A549 (cell line): ENCODE measurements around the gene TRIM7.

ENCODE experiments used
- CBX2 ChIP-seq: fragments of 200-600 bp; sonication (generic); IDR thresholded peaks from 2 replicates; pipeline ENCODE4 v1.6.1; 2016; ENCODE audit warnings: low read depth, mild to moderate bottlenecking, borderline replicate concordance
- FOXS1 ChIP-seq: fragments of 250-450 bp; sonication (Bioruptor Pico); IDR thresholded peaks from 2 replicates; pipeline ENCODE4 v1.5.0; 2020; ENCODE audit warnings: mild to moderate bottlenecking, moderate library complexity
- KDM5A ChIP-seq: fragments of 200-600 bp; sonication (generic); IDR thresholded peaks from 2 replicates; pipeline ENCODE4 v1.6.1; 2016; ENCODE audit warnings: antibody characterized with exemption, mild to moderate bottlenecking
- MYC ChIP-seq: IDR thresholded peaks from 2 replicates; pipeline ENCODE4 v1.6.1; 2012; ENCODE audit warnings: mild to moderate bottlenecking, inconsistent platforms, low read length, improper control_type of control experiment, borderline replicate concordance
- POLR2A ChIP-seq: IDR thresholded peaks from 2 replicates; pipeline ENCODE4 v1.6.1; 2012; ENCODE audit warnings: mild to moderate bottlenecking, low read length
- POLR2AphosphoS2 ChIP-seq: conservative IDR thresholded peaks from 2 replicates; pipeline ENCODE4 v1.6.1; 2012; ENCODE audit warnings: low read length, improper control_type of control experiment, inconsistent platforms
- TF ChIP-seq, protein P1 (sequence below): fragments of >200 bp; sonication (Bioruptor Twin); formaldehyde crosslinking; IDR thresholded peaks from 3 replicates; pipeline ENCODE4 v1.5.1; 2016
- TF ChIP-seq, protein P2 (sequence below): fragments of 200-600 bp; sonication (generic); IDR thresholded peaks from 2 replicates; pipeline ENCODE4 v1.6.1; 2016; ENCODE audit warnings: antibody characterized with exemption, mild to moderate bottlenecking, moderate library complexity

DNA sequence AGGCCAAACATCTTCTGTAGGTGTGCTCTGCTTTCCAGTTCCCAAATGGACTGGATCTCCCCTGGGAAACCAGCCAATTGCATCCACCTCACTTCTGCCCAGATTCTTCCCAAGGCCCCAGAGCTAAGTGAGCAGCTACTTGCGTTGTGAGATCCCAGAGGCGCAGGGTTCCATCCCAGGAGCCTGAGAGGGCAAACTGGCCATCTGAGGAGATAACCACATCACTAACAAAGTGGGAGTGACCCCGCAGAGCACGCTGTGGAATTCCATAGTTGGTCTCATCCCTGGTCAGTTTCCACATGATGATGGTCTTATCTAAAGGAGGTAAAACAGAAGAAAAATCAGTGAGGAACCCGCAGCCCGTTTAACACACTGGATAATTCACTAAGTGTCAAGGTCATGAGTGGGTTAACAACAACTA, 37.0 kb upstream of the TRIM7 start:
- TF ChIP-seq, protein P1, sequence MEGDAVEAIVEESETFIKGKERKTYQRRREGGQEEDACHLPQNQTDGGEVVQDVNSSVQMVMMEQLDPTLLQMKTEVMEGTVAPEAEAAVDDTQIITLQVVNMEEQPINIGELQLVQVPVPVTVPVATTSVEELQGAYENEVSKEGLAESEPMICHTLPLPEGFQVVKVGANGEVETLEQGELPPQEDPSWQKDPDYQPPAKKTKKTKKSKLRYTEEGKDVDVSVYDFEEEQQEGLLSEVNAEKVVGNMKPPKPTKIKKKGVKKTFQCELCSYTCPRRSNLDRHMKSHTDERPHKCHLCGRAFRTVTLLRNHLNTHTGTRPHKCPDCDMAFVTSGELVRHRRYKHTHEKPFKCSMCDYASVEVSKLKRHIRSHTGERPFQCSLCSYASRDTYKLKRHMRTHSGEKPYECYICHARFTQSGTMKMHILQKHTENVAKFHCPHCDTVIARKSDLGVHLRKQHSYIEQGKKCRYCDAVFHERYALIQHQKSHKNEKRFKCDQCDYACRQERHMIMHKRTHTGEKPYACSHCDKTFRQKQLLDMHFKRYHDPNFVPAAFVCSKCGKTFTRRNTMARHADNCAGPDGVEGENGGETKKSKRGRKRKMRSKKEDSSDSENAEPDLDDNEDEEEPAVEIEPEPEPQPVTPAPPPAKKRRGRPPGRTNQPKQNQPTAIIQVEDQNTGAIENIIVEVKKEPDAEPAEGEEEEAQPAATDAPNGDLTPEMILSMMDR = no peak
- no peak for TF ChIP-seq POLR2AphosphoS2
- no peak for TF ChIP-seq CBX2
- no peak for TF ChIP-seq MYC
- TF ChIP-seq, protein P2, sequence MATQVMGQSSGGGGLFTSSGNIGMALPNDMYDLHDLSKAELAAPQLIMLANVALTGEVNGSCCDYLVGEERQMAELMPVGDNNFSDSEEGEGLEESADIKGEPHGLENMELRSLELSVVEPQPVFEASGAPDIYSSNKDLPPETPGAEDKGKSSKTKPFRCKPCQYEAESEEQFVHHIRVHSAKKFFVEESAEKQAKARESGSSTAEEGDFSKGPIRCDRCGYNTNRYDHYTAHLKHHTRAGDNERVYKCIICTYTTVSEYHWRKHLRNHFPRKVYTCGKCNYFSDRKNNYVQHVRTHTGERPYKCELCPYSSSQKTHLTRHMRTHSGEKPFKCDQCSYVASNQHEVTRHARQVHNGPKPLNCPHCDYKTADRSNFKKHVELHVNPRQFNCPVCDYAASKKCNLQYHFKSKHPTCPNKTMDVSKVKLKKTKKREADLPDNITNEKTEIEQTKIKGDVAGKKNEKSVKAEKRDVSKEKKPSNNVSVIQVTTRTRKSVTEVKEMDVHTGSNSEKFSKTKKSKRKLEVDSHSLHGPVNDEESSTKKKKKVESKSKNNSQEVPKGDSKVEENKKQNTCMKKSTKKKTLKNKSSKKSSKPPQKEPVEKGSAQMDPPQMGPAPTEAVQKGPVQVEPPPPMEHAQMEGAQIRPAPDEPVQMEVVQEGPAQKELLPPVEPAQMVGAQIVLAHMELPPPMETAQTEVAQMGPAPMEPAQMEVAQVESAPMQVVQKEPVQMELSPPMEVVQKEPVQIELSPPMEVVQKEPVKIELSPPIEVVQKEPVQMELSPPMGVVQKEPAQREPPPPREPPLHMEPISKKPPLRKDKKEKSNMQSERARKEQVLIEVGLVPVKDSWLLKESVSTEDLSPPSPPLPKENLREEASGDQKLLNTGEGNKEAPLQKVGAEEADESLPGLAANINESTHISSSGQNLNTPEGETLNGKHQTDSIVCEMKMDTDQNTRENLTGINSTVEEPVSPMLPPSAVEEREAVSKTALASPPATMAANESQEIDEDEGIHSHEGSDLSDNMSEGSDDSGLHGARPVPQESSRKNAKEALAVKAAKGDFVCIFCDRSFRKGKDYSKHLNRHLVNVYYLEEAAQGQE = no peak
- no peak for TF ChIP-seq POLR2A
- no peak for TF ChIP-seq FOXS1 (CRISPR knock-in tag)
- no peak for TF ChIP-seq KDM5A
